WTC11 (cell line): ENCODE data around the gene CMTM6. TPM values are rescaled to one million over a fixed set of nuclear protein-coding genes. Genes with fewer than 3 reads are reported as not detected.

ENCODE experiments used
- ATAC-seq: fragments of 200-7000 bp; cut with Tn5 transposase; 2 replicates; pipeline ENCODE4 v1.10.0; 2021; ENCODE audit warnings: mild to moderate bottlenecking, moderate library complexity
- CTCF ChIA-PET: fragments of 300-600 bp; sonication (Branson Sonifier 250); formaldehyde crosslinking; loops from one replicate; lab custom pipeline; 2021; ENCODE audit warnings: antibody characterized with exemption; lab: Charles Lee
- POLR2A ChIA-PET: fragments of 350-600 bp; sonication (Branson Sonifier 250); formaldehyde crosslinking; loops from one replicate; lab custom pipeline; 2021; ENCODE audit warnings: antibody characterized with exemption; lab: Charles Lee
- DNase-seq: peaks from one replicate; pipeline ENCODE4 v3.0.0; 2021; ENCODE audit warnings: low spot score
- H3K27ac Mint-ChIP-seq: 2 replicates; pipeline ENCODE4 v1.8.0; 2021; ENCODE audit warnings: mixed read lengths
- H3K27me3 Mint-ChIP-seq: 2 replicates; pipeline ENCODE4 v1.8.0; 2021; ENCODE audit warnings: low read depth, mild to moderate bottlenecking, moderate library complexity, mixed read lengths
- H3K36me3 Mint-ChIP-seq: 2 replicates; pipeline ENCODE4 v1.8.0; 2021; ENCODE audit warnings: mixed read lengths
- H3K4me1 Mint-ChIP-seq: 2 replicates; pipeline ENCODE4 v1.8.0; 2022; ENCODE audit warnings: mixed read lengths
- H3K4me3 Mint-ChIP-seq: 2 replicates; pipeline ENCODE4 v1.8.0; 2021; ENCODE audit warnings: mild to moderate bottlenecking, moderate library complexity, mixed read lengths
- H3K9me3 Mint-ChIP-seq: 2 replicates; pipeline ENCODE4 v1.8.0; 2021; ENCODE audit warnings: mixed read lengths
- AR ChIP-seq: fragments of 250-450 bp; sonication (Bioruptor Pico); IDR thresholded peaks from 2 replicates; pipeline ENCODE4 v1.9.0; 2021; ENCODE audit warnings: mild to moderate bottlenecking
- ATF2 ChIP-seq: sonication (generic); formaldehyde crosslinking; IDR thresholded peaks from 2 replicates; pipeline ENCODE4 v1.8.1; 2022; ENCODE audit warnings: low read depth, missing genetic modification reagents, borderline replicate concordance
- E2F1 ChIP-seq: sonication (generic); formaldehyde crosslinking; IDR thresholded peaks from 2 replicates; pipeline ENCODE4 v1.8.0; 2022; ENCODE audit warnings: mild to moderate bottlenecking, missing genetic modification reagents
- ELF4 ChIP-seq: sonication (generic); formaldehyde crosslinking; IDR thresholded peaks from 2 replicates; pipeline ENCODE4 v1.8.1; 2022; ENCODE audit warnings: low read depth, mild to moderate bottlenecking, moderate library complexity, missing genetic modification reagents
- ETV6 ChIP-seq: sonication (generic); formaldehyde crosslinking; IDR thresholded peaks from 2 replicates; pipeline ENCODE4 v1.8.1; 2022; ENCODE audit warnings: mild to moderate bottlenecking, missing genetic modification reagents
- FOXJ3 ChIP-seq: sonication (generic); formaldehyde crosslinking; IDR thresholded peaks from 2 replicates; pipeline ENCODE4 v1.9.0; 2021; ENCODE audit warnings: missing genetic modification reagents, mild to moderate bottlenecking, borderline replicate concordance
- MAX ChIP-seq: sonication (generic); formaldehyde crosslinking; IDR thresholded peaks from 2 replicates; pipeline ENCODE4 v1.8.0; 2022; ENCODE audit warnings: mild to moderate bottlenecking, missing genetic modification reagents
- MLX ChIP-seq: sonication (generic); formaldehyde crosslinking; IDR thresholded peaks from 2 replicates; pipeline ENCODE4 v1.8.1; 2023; ENCODE audit warnings: mild to moderate bottlenecking, missing genetic modification reagents, moderate library complexity
- NR3C1 ChIP-seq: sonication (generic); formaldehyde crosslinking; conservative IDR thresholded peaks from 2 replicates; pipeline ENCODE4 v1.8.1; 2023; ENCODE audit warnings: low read depth, mild to moderate bottlenecking, missing genetic modification reagents
- PREB ChIP-seq: sonication (generic); formaldehyde crosslinking; IDR thresholded peaks from 2 replicates; pipeline ENCODE4 v1.8.1; 2022; ENCODE audit warnings: mild to moderate bottlenecking, missing genetic modification reagents, moderate library complexity, borderline replicate concordance
- PRRX2 ChIP-seq: fragments of 250-450 bp; sonication (Bioruptor Pico); IDR thresholded peaks from 2 replicates; pipeline ENCODE4 v1.8.0; 2021; ENCODE audit warnings: mild to moderate bottlenecking
- SP1 ChIP-seq: sonication (generic); formaldehyde crosslinking; conservative IDR thresholded peaks from 2 replicates; pipeline ENCODE4 v1.8.1; 2022; ENCODE audit warnings: missing genetic modification reagents
- TEAD1 ChIP-seq: sonication (generic); formaldehyde crosslinking; IDR thresholded peaks from 2 replicates; pipeline ENCODE4 v1.8.0; 2022; ENCODE audit warnings: mild to moderate bottlenecking, missing genetic modification reagents
- ZNF138 ChIP-seq: sonication (generic); formaldehyde crosslinking; conservative IDR thresholded peaks from 2 replicates; pipeline ENCODE4 v1.8.1; 2022; ENCODE audit warnings: mild to moderate bottlenecking, moderate library complexity, missing genetic modification reagents
- ZNF219 ChIP-seq: sonication (generic); formaldehyde crosslinking; IDR thresholded peaks from 2 replicates; pipeline ENCODE4 v1.8.0; 2023; ENCODE audit warnings: missing genetic modification reagents, mild to moderate bottlenecking, borderline replicate concordance
- ZNF232 ChIP-seq: sonication (generic); formaldehyde crosslinking; IDR thresholded peaks from 2 replicates; pipeline ENCODE4 v1.8.0; 2022; ENCODE audit warnings: mild to moderate bottlenecking, missing genetic modification reagents
- ZNF281 ChIP-seq: sonication (generic); formaldehyde crosslinking; IDR thresholded peaks from 2 replicates; pipeline ENCODE4 v1.8.0; 2023; ENCODE audit warnings: mild to moderate bottlenecking, missing genetic modification reagents
- ZNF317 ChIP-seq: sonication (generic); formaldehyde crosslinking; IDR thresholded peaks from 2 replicates; pipeline ENCODE4 v1.8.1; 2023; ENCODE audit warnings: low read depth, mild to moderate bottlenecking, moderate library complexity, missing genetic modification reagents, borderline replicate concordance
- ZNF396 ChIP-seq: fragments of 250-450 bp; sonication (Bioruptor Pico); IDR thresholded peaks from 2 replicates; pipeline ENCODE4 v1.8.0; 2021; ENCODE audit warnings: mild to moderate bottlenecking, moderate library complexity, borderline replicate concordance
- ZNF671 ChIP-seq: fragments of 250-450 bp; sonication (Bioruptor Pico); IDR thresholded peaks from 2 replicates; pipeline ENCODE4 v1.8.0; 2021; ENCODE audit warnings: mild to moderate bottlenecking
- total RNA-seq: library from RNA; stranded (reverse); gene quantifications from 3 replicates; pipeline ENCODE4 v1.2.3, GENCODE V29; 2021

CMTM6 gene
- total RNA-seq, 1 experiment from 2014 or later = 42.3 TPM

- Mint-ChIP-seq H3K4me3 (no peak overlapping the region), H3K27me3 (no peaks in the 10 kb centered on the region), H3K9me3 (no peaks in the 10 kb centered on the region; the same call in 1 of the 2 replicates), H3K27ac (no peak overlapping the region), H3K4me1 (peaks cover 11% of the 10 kb centered on the region), H3K36me3 (peaks cover 13% of the 10 kb centered on the region; the same call in 1 of the 2 replicates)
- ChIA-PET POLR2A (interaction anchor here (0.7 kb wide), 1 partner anchor 131 kb away, joined by 6 read pairs; no protein-coding TSS in a partner anchor), CTCF (interaction anchor here (0.9 to 1.8 kb wide), 2 partner anchors 25 to 68 kb away, joined by 3 to 5 read pairs; no protein-coding TSS in a partner anchor)
- DNase-seq (no peak), ATAC-seq (no peak)
- TF ChIP-seq MLX = no peak
- TF ChIP-seq ZNF281 (CRISPR knock-in tag) = no peak
- TF ChIP-seq ATF2 = no peak
- TF ChIP-seq E2F1 (CRISPR knock-in tag) = no peak
- no peak for TF ChIP-seq ELF4
- TF ChIP-seq SP1 (CRISPR knock-in tag) = no peak
- TF ChIP-seq PRRX2 = no peak
- TF ChIP-seq ZNF138 = no peak
- no peak for TF ChIP-seq AR
- no peak for TF ChIP-seq ZNF671 (CRISPR knock-in tag)
- no peak for TF ChIP-seq NR3C1 (CRISPR knock-in tag)
- no peak for TF ChIP-seq ZNF317 (CRISPR knock-in tag)
- no peak for TF ChIP-seq ZNF219 (CRISPR knock-in tag)
- TF ChIP-seq ZNF396 (CRISPR knock-in tag) = no peak
- TF ChIP-seq PREB = no peak
- TF ChIP-seq TEAD1 (CRISPR knock-in tag) = no peak
- no peak for TF ChIP-seq MAX (CRISPR knock-in tag)
- TF ChIP-seq ZNF232 (CRISPR knock-in tag) = no peak
- TF ChIP-seq FOXJ3 (CRISPR knock-in tag) = no peak
- no peak for TF ChIP-seq ETV6
These were observed 59.9 kb downstream of the CMTM6 start for GRCh38 chr3:32442766-32443165.
